Measurements from ENCODE around the gene TCF7L1. TPM values are rescaled to one million over a fixed set of nuclear protein-coding genes. Genes with fewer than 3 reads are reported as not detected.
"Not testable (repeated sequence)": the region's sequence is repeated elsewhere in the genome, so short reads cannot be mapped to it uniquely, and the experiment has no call there.

The TCF7L1 gene
- total RNA-seq, 1 donor from 2014 or later, result 30.8 TPM

- Histone ChIP-seq H2AFZ (ENCODE audit: low read depth, low read length) (no peak overlapping the region), H3K27ac (ENCODE audit: low read depth, low read length) (no peak overlapping the region), H3K4me1 (ENCODE audit: insufficient read depth, low read length) (no peaks in the 10 kb centered on the region), H3K36me3 (ENCODE audit: insufficient read depth, low read length) (peaks cover 53% of the 10 kb centered on the region), H3K9ac (ENCODE audit: low read length) (no peak overlapping the region), H3K4me3 (ENCODE audit: insufficient read depth, low read depth, low read length) (no peak overlapping the region), H3K9me3 (ENCODE audit: insufficient read depth, low read depth, low read length) (no peaks in the 10 kb centered on the region), H3K27me3 (ENCODE audit: insufficient read depth, low read length) (no peaks in the 10 kb centered on the region), H3K4me2 (ENCODE audit: low read length) (no peak overlapping the region), H3K79me2 (ENCODE audit: insufficient read depth, low read length) (peaks cover 61% of the 10 kb centered on the region), H4K20me1 (ENCODE audit: insufficient read depth, low read length) (peaks cover 72% of the 10 kb centered on the region)
- no peaks in the 10 kb centered on the region for H3K9me3 Mint-ChIP-seq (ENCODE audit: unreplicated experiment)
- DNase-seq (ENCODE audit: low read depth) (no peak), FAIRE-seq (no peak)
- H3K27me3 Mint-ChIP-seq (ENCODE audit: low read depth, unreplicated experiment), result no peaks in the 10 kb centered on the region
- no peak overlapping the region for H3K4me3 Mint-ChIP-seq (ENCODE audit: unreplicated experiment)
- peaks cover 11% of the 10 kb centered on the region for H3K4me1 Mint-ChIP-seq (ENCODE audit: low read depth, unreplicated experiment)
- no peak overlapping the region for H3K27ac Mint-ChIP-seq (ENCODE audit: unreplicated experiment)
- peaks cover 47% of the 10 kb centered on the region for H3K36me3 Mint-ChIP-seq (ENCODE audit: low read depth, unreplicated experiment)
- TF ChIP-seq EZH2 (IDR thresholded peaks at IDR 0.05; ENCODE audit: insufficient read depth, low read length) (no peak), CTCF (IDR thresholded peaks at IDR 0.05; ENCODE audit: insufficient read depth, low read depth, low read length) (no peak)
Measured at GRCh38 chr2:85319796-85320195, 186.6 kb downstream of the TCF7L1 start.

GRCh38 chr2:85323351-85323987 is 190.3 kb downstream of the TCF7L1 start:
- Mint-ChIP-seq H3K27me3 (ENCODE audit: low read depth, unreplicated experiment) (no peaks in the 10 kb centered on the region), H3K4me3 (ENCODE audit: unreplicated experiment) (no peak overlapping the region), H3K9me3 (ENCODE audit: unreplicated experiment) (no peaks in the 10 kb centered on the region), H3K36me3 (ENCODE audit: low read depth, unreplicated experiment) (peaks cover 35% of the 10 kb centered on the region), H3K4me1 (ENCODE audit: low read depth, unreplicated experiment) (peaks cover 27% of the 10 kb centered on the region), H3K27ac (ENCODE audit: unreplicated experiment) (no peak overlapping the region)
- no peak overlapping the region for H3K4me3 ChIP-seq (ENCODE audit: insufficient read depth, low read depth, low read length)
- DNase-seq (ENCODE audit: low read depth) (no peak), FAIRE-seq (no peak)
- peaks cover 11% of the 10 kb centered on the region for H3K4me1 ChIP-seq (ENCODE audit: insufficient read depth, low read length)
- H3K9me3 ChIP-seq (ENCODE audit: insufficient read depth, low read depth, low read length), result no peaks in the 10 kb centered on the region
- peaks cover 84% of the 10 kb centered on the region for H3K79me2 ChIP-seq (ENCODE audit: insufficient read depth, low read length)
- H3K9ac ChIP-seq (ENCODE audit: low read length), result no peak overlapping the region
- no peak overlapping the region for H3K4me2 ChIP-seq (ENCODE audit: low read length)
- no peak for TF ChIP-seq EZH2 (IDR thresholded peaks at IDR 0.05; ENCODE audit: insufficient read depth, low read length)
- TF ChIP-seq CTCF (IDR thresholded peaks at IDR 0.05; ENCODE audit: insufficient read depth, low read depth, low read length), result no peak
- no peak overlapping the region for H2AFZ ChIP-seq (ENCODE audit: low read depth, low read length)
- peaks cover 83% of the 10 kb centered on the region for H4K20me1 ChIP-seq (ENCODE audit: insufficient read depth, low read length)
- H3K27me3 ChIP-seq (ENCODE audit: insufficient read depth, low read length), result no peaks in the 10 kb centered on the region
- peaks cover 50% of the 10 kb centered on the region for H3K36me3 ChIP-seq (ENCODE audit: insufficient read depth, low read length)
- no peak overlapping the region for H3K27ac ChIP-seq (ENCODE audit: low read depth, low read length)

GRCh38 chr2:85323988-85324367 is 190.8 kb downstream of the TCF7L1 start:
- not testable (repeated sequence) for H3K4me2 ChIP-seq (ENCODE audit: low read length); H3K9ac ChIP-seq (ENCODE audit: low read length); H3K9me3 ChIP-seq (ENCODE audit: insufficient read depth, low read depth, low read length); H3K4me3 ChIP-seq (ENCODE audit: insufficient read depth, low read depth, low read length); H3K9me3 Mint-ChIP-seq (ENCODE audit: unreplicated experiment); H3K27ac Mint-ChIP-seq (ENCODE audit: unreplicated experiment); FAIRE-seq; H3K27me3 ChIP-seq (ENCODE audit: insufficient read depth, low read length); H3K27me3 Mint-ChIP-seq (ENCODE audit: low read depth, unreplicated experiment); H2AFZ ChIP-seq (ENCODE audit: low read depth, low read length); H3K27ac ChIP-seq (ENCODE audit: low read depth, low read length); DNase-seq (ENCODE audit: low read depth)
- Histone ChIP-seq H4K20me1 (ENCODE audit: insufficient read depth, low read length) (peaks cover 78% of the 10 kb centered on the region), H3K79me2 (ENCODE audit: insufficient read depth, low read length) (peaks cover 79% of the 10 kb centered on the region), H3K4me1 (ENCODE audit: insufficient read depth, low read length) (peaks cover 11% of the 10 kb centered on the region), H3K36me3 (ENCODE audit: insufficient read depth, low read length) (peaks cover 45% of the 10 kb centered on the region)
- peaks cover 26% of the 10 kb centered on the region for H3K4me1 Mint-ChIP-seq (ENCODE audit: low read depth, unreplicated experiment)
- peak overlapping the region; percentile 40 for H3K4me3 Mint-ChIP-seq (ENCODE audit: unreplicated experiment)
- H3K36me3 Mint-ChIP-seq (ENCODE audit: low read depth, unreplicated experiment), result peaks cover 31% of the 10 kb centered on the region

All from astrocyte (in vitro differentiated cells and primary cell).